ENCODE measurements around the gene OR52I1.

DNA sequence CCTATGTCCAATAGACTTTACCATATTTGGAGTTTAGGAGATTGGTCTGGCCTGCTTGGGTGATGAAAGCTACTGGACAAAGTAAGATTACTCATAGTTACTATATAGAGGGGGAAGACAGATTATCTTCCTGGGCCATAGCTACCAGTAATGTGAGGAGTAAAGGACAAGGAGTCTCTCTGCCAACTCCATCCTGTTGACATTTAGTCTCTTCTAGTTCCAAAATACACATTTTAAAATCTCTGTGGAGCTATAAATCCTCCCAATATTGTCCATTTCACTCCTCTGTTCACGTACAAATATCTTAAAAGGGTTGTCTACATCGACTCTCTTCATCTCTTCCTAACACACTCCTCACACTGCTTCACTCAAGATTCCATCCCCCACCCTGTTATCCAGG, 42.3 kb downstream of the OR52I1 start:
- TF ChIP-seq, protein P1, sequence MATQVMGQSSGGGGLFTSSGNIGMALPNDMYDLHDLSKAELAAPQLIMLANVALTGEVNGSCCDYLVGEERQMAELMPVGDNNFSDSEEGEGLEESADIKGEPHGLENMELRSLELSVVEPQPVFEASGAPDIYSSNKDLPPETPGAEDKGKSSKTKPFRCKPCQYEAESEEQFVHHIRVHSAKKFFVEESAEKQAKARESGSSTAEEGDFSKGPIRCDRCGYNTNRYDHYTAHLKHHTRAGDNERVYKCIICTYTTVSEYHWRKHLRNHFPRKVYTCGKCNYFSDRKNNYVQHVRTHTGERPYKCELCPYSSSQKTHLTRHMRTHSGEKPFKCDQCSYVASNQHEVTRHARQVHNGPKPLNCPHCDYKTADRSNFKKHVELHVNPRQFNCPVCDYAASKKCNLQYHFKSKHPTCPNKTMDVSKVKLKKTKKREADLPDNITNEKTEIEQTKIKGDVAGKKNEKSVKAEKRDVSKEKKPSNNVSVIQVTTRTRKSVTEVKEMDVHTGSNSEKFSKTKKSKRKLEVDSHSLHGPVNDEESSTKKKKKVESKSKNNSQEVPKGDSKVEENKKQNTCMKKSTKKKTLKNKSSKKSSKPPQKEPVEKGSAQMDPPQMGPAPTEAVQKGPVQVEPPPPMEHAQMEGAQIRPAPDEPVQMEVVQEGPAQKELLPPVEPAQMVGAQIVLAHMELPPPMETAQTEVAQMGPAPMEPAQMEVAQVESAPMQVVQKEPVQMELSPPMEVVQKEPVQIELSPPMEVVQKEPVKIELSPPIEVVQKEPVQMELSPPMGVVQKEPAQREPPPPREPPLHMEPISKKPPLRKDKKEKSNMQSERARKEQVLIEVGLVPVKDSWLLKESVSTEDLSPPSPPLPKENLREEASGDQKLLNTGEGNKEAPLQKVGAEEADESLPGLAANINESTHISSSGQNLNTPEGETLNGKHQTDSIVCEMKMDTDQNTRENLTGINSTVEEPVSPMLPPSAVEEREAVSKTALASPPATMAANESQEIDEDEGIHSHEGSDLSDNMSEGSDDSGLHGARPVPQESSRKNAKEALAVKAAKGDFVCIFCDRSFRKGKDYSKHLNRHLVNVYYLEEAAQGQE (IDR thresholded peaks at IDR 0.05; ENCODE audit: insufficient read depth in 1 of 2, low read depth in 2 of 2, low read length in 1 of 2): no peak
- TF ChIP-seq, protein P2, sequence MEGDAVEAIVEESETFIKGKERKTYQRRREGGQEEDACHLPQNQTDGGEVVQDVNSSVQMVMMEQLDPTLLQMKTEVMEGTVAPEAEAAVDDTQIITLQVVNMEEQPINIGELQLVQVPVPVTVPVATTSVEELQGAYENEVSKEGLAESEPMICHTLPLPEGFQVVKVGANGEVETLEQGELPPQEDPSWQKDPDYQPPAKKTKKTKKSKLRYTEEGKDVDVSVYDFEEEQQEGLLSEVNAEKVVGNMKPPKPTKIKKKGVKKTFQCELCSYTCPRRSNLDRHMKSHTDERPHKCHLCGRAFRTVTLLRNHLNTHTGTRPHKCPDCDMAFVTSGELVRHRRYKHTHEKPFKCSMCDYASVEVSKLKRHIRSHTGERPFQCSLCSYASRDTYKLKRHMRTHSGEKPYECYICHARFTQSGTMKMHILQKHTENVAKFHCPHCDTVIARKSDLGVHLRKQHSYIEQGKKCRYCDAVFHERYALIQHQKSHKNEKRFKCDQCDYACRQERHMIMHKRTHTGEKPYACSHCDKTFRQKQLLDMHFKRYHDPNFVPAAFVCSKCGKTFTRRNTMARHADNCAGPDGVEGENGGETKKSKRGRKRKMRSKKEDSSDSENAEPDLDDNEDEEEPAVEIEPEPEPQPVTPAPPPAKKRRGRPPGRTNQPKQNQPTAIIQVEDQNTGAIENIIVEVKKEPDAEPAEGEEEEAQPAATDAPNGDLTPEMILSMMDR (IDR thresholded peaks at IDR 0.05): no peak

Data from Panc1 (cell line).